HG03066 (cell line): ENCODE data around the gene PDCD4.

Experiments used
- ATAC-seq: cut with Tn5 transposase; IDR thresholded peaks from one replicate; pipeline ENCODE4 v1.9.1; 2021; ENCODE audit warnings: low read depth; ENCODE audit not compliant: unreplicated experiment

The PDCD4 gene

GRCh38 chr10:110841767-110842267 lies 29.9 kb upstream of the PDCD4 start:
- peak; percentile 71 for ATAC-seq

- peak; percentile 8 for ATAC-seq
Observed at GRCh38 chr10:110842326-110842904, 29.3 kb upstream of the PDCD4 start.

GRCh38 chr10:110843031-110843430 lies 28.7 kb upstream of the PDCD4 start:
- peak; percentile 70 for ATAC-seq

- no peak for ATAC-seq
Observed at GRCh38 chr10:110843796-110844616, 27.7 kb upstream of the PDCD4 start.

- no peak for ATAC-seq
Observed at GRCh38 chr10:110844617-110844881, 27.2 kb upstream of the PDCD4 start.

GRCh38 chr10:110845192-110845755 lies 26.5 kb upstream of the PDCD4 start:
- no peak for ATAC-seq

GRCh38 chr10:110845756-110846620 lies 25.7 kb upstream of the PDCD4 start:
- ATAC-seq = no peak

- no peak for ATAC-seq
Observed at GRCh38 chr10:110847374-110847773, 24.4 kb upstream of the PDCD4 start.

GRCh38 chr10:110848106-110848505 lies 23.6 kb upstream of the PDCD4 start:
- ATAC-seq = no peak

- ATAC-seq = no peak
Observed at GRCh38 chr10:110850099-110850498, 21.6 kb upstream of the PDCD4 start.

GRCh38 chr10:110851020-110851612 lies 20.6 kb upstream of the PDCD4 start:
- ATAC-seq = no peak

GRCh38 chr10:110852255-110852896 lies 19.4 kb upstream of the PDCD4 start:
- ATAC-seq = no peak

- ATAC-seq = no peak
Observed at GRCh38 chr10:110852947-110853346, 18.8 kb upstream of the PDCD4 start.

- no peak for ATAC-seq
Observed at GRCh38 chr10:110853921-110854605, 17.7 kb upstream of the PDCD4 start.

GRCh38 chr10:110857265-110858171 lies 14.2 kb upstream of the PDCD4 start:
- no peak for ATAC-seq

- no peak for ATAC-seq
Observed at GRCh38 chr10:110858297-110858934, 13.3 kb upstream of the PDCD4 start.

- ATAC-seq = no peak
Observed at GRCh38 chr10:110859206-110859972, 12.3 kb upstream of the PDCD4 start.
